Measurements from ENCODE around the gene LAPTM5. TPM values are rescaled to one million over a fixed set of nuclear protein-coding genes. Genes with fewer than 3 reads are reported as not detected.

LAPTM5 gene
- total RNA-seq, 1 donor from 2014 or later: not detected

DNA sequence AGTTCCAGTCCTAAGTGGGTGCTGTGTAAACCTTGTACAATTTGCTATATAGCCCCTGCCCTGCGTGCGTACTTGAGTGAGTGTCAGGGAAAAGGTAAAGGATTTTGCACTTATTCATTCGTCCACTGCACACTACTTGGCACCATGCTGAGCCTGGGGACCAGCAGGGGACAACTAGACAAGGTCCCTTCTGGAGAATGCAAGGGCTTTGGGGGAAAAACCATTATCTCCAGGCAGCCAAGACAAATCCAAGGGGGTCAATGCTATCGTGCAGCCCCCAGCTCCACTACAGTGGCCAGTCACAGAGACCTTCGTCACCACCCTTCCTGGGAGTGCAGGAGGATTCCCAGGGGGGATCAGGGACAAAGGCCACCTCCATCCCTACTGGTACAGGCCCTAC is 73.9 kb downstream of the LAPTM5 start:
- DNase-seq (ENCODE audit: low spot score): no peak

More for the DNA sequence above, 73.9 kb downstream of the LAPTM5 start:
- Histone ChIP-seq H3K9me3 (ENCODE audit: low read depth) (no peaks in the 10 kb centered on the region), H3K9ac (no peak overlapping the region), H3K36me3 (no peaks in the 10 kb centered on the region), H3K4me3 (no peak overlapping the region), H2AFZ (replicated peaks) (no peak overlapping the region), H3F3A (ENCODE audit: low read depth) (peaks cover 9% of the 10 kb centered on the region), H4K20me1 (ENCODE audit: low read depth) (no peaks in the 10 kb centered on the region), H3K27me3 (peaks cover 12% of the 10 kb centered on the region), H3K4me2 (no peak overlapping the region), H3K79me2 (ENCODE audit: low read depth) (no peaks in the 10 kb centered on the region), H3K4me1 (peaks cover 14% of the 10 kb centered on the region), H3K27ac (no peak overlapping the region)
- peaks cover 8% of the 10 kb centered on the region for H3K4me1 Mint-ChIP-seq
- no peak overlapping the region for H3K4me3 Mint-ChIP-seq
- TF ChIP-seq CTCF (IDR thresholded peaks at IDR 0.05): no peak
- TF ChIP-seq EZH2phosphoT487 (IDR thresholded peaks at IDR 0.05): no peak
- TF ChIP-seq EZH2 (IDR thresholded peaks at IDR 0.05): no peak
- H3K9me3 Mint-ChIP-seq: peaks cover 6% of the 10 kb centered on the region
- H3K27ac Mint-ChIP-seq: no peak overlapping the region
- H3K27me3 Mint-ChIP-seq (ENCODE audit: insufficient read depth, low read depth): peaks cover 37% of the 10 kb centered on the region
- H3K36me3 Mint-ChIP-seq: no peaks in the 10 kb centered on the region

Small RNAs within 50 kb of the gene (microRNA-seq; reads per million reads assigned to microRNA genes)
- gene MIR4420: not detected

Small RNAs within 50 kb of the gene (small RNA-seq; reads per million reads assigned to genes)
- not detected for gene MIR4420

Other genes starting within 250 kb of the LAPTM5 start
- 0.09 TPM in 1 of 2 replicates, not detected in the other for gene MATN1, start 34.2 kb downstream of the LAPTM5 start, total RNA-seq (ENCODE audit: low replicate concordance)
- gene SDC3, start 151.0 kb upstream of the LAPTM5 start, total RNA-seq (ENCODE audit: low replicate concordance): 23.0 and 45.1 TPM in 2 replicates

Measured in neural progenitor cell (in vitro differentiated cells).